SU-DHL-6 (cell line): Measurements from ENCODE around the gene UBR3.

Source experiments
- EZH2phosphoT487 ChIP-seq: fragments of 200-600 bp; sonication (generic), shearing (Covaris generic); conservative IDR thresholded peaks from 2 replicates; pipeline ENCODE4 v1.6.1; 2018; ENCODE audit warnings: mild to moderate bottlenecking, antibody characterized with exemption, low read length, moderate library complexity, mixed read lengths
- TF ChIP-seq, protein P1 (sequence below): fragments of 200-600 bp; sonication (generic); IDR thresholded peaks from one replicate; pipeline ENCODE4 v1.5.1; 2017; ENCODE audit warnings: antibody characterized with exemption, mild to moderate bottlenecking, low read length, moderate library complexity; ENCODE audit not compliant: insufficient read depth, poor library complexity, severe bottlenecking

DNA sequence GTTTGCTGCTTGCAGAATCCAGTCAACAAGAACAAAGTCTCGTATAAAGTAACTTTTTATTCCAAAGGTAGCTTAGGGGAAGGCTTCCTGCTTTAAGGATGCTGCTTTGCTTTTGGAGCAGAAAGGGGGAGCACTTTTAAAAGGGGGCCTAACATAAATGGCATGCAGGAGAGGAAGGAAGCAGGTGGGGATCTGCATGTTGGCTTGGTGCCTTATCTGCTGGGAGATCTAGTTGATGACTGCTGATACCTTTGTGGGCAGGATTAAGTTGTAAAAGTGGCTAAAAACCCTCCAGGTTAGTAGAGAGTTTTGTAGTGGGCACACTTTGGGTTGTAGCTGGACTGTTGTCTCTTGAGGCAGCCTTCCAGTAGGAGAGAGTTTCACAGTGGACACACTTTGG is 22.5 kb downstream of the UBR3 start:
- TF ChIP-seq, protein P1, sequence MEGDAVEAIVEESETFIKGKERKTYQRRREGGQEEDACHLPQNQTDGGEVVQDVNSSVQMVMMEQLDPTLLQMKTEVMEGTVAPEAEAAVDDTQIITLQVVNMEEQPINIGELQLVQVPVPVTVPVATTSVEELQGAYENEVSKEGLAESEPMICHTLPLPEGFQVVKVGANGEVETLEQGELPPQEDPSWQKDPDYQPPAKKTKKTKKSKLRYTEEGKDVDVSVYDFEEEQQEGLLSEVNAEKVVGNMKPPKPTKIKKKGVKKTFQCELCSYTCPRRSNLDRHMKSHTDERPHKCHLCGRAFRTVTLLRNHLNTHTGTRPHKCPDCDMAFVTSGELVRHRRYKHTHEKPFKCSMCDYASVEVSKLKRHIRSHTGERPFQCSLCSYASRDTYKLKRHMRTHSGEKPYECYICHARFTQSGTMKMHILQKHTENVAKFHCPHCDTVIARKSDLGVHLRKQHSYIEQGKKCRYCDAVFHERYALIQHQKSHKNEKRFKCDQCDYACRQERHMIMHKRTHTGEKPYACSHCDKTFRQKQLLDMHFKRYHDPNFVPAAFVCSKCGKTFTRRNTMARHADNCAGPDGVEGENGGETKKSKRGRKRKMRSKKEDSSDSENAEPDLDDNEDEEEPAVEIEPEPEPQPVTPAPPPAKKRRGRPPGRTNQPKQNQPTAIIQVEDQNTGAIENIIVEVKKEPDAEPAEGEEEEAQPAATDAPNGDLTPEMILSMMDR, result no peak
- TF ChIP-seq EZH2phosphoT487, result no peak
